Fibroblast of the aortic adventitia (primary cell): ENCODE measurements around the gene RBP7. TPM values are rescaled to one million over a fixed set of nuclear protein-coding genes. Genes with fewer than 3 reads are reported as not detected.
"Not testable (repeated sequence)": the region's sequence is repeated elsewhere in the genome, so short reads cannot be mapped to it uniquely, and the experiment has no call there.

Source experiments
- DNase-seq: peaks from one replicate; pipeline ENCODE4 v3.0.0-alpha.2; 2010; ENCODE audit warnings: low read depth
- H3K4me3 ChIP-seq: 2 replicates; pipeline ENCODE4 v1.5.1; 2011; ENCODE audit warnings: low read depth, mild to moderate bottlenecking, control low read depth, low read length, moderate library complexity
- total RNA-seq: library from RNA; depleted of rRNA; stranded (reverse); fragments of >200 nt; gene quantifications from 2 replicates; pipeline ENCODE4 v1.2.3, GENCODE V29; 2012; ENCODE audit warnings: low replicate concordance
- TF ChIP-seq, protein P1 (sequence below): IDR thresholded peaks from 2 replicates; pipeline ENCODE4 v1.5.1; 2011; ENCODE audit warnings: mild to moderate bottlenecking, low read length, control low read depth, inconsistent platforms; ENCODE audit not compliant: insufficient read depth

Gene RBP7
- total RNA-seq, 1 donor, result not detected

DNA sequence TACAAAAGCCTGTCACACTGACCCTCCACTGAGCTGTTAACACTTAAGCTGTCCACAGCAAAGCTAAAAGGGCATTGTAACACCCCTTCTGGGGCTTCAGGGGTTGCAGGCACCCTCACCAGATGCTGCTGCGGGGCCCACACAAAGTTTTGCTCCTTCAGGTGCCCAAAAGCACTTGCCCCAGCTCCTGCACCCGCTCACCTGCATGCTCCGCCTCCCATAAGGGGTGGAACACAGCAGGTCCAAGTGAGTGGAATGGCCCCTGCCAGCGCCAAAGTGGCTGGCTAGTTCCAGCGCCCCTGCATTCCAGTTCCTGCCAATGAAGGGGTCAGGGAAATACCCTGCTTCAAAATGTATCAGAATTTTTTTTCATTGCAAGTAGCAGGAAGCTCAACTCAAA is 7.3 kb upstream of the RBP7 start:
- TF ChIP-seq, protein P1, sequence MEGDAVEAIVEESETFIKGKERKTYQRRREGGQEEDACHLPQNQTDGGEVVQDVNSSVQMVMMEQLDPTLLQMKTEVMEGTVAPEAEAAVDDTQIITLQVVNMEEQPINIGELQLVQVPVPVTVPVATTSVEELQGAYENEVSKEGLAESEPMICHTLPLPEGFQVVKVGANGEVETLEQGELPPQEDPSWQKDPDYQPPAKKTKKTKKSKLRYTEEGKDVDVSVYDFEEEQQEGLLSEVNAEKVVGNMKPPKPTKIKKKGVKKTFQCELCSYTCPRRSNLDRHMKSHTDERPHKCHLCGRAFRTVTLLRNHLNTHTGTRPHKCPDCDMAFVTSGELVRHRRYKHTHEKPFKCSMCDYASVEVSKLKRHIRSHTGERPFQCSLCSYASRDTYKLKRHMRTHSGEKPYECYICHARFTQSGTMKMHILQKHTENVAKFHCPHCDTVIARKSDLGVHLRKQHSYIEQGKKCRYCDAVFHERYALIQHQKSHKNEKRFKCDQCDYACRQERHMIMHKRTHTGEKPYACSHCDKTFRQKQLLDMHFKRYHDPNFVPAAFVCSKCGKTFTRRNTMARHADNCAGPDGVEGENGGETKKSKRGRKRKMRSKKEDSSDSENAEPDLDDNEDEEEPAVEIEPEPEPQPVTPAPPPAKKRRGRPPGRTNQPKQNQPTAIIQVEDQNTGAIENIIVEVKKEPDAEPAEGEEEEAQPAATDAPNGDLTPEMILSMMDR, result no peak
- H3K4me3 ChIP-seq, result no peak overlapping the region

DNA sequence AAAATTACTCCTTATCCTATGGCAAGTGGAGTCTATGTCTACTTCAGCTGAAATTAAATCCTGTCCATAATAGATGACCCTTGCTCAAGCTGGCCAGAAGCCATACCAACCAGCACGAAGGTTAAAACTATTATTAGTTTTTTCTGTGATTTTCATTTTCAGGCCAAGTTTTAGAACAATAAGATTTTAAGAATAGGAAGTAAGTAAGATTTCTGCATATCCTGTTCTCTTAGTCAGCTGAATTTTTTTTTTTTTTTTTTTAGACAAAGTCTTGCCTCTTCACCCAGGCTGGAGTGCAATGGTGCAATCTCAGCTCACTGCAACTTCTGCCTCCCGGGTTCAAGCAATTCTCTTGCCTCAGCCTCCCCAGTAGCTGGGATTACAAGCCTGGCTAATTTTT is 6.1 kb upstream of the RBP7 start:
- TF ChIP-seq, protein P1, result no peak
- H3K4me3 ChIP-seq, result no peak overlapping the region
- DNase-seq, result peak; percentile 86

More for the DNA sequence above, 7.3 kb upstream of the RBP7 start:
- no peak for DNase-seq

DNA sequence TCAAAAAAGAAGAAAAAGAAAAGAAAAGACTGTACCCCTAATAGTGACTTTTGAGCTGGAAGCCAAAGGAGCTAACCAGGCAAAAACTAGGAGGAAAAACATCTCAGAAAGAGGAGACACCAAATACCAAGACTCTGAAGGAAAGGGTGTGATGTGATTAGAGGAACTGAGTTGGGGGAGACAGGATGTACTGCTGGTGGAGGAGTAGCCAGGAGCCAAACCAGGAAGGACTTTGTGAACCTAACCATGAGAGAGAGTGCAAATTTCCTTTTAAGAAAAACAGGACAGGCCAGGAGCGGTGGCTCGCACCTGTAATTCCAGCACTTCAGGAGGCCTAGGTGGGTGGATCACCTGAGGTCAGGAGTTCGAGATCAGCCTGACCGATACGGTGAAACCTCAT is 4.1 kb upstream of the RBP7 start:
- H3K4me3 ChIP-seq, result no peak overlapping the region
- TF ChIP-seq, protein P1, result no peak
- no peak for DNase-seq

DNA sequence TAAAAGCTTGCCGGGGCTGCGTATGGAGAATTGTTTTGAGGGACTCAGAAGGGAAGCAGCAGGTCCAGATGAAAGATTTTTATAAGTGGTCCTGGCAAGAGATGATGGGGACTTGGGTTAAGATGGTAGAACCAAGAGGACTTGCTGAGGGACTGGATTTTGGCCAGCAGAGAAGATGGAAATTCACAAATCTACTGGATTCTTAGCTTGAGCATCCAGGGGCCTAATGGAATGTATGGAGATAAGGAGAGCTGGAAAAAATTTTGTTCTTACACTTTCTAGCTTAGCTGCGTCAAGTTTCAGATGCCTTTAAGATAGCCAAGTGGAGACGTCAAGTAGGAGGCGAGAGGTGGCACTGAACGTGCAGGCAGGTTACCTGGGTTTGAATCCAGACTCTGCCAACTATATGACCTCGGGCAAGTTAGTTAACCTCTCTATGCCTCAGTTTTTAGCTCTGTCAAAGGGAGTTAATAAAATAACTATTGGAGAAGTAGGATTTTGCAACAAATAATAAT is 3.4 kb upstream of the RBP7 start:
- TF ChIP-seq, protein P1, result no peak
- DNase-seq, result peak; percentile 70
- H3K4me3 ChIP-seq, result no peak overlapping the region

DNA sequence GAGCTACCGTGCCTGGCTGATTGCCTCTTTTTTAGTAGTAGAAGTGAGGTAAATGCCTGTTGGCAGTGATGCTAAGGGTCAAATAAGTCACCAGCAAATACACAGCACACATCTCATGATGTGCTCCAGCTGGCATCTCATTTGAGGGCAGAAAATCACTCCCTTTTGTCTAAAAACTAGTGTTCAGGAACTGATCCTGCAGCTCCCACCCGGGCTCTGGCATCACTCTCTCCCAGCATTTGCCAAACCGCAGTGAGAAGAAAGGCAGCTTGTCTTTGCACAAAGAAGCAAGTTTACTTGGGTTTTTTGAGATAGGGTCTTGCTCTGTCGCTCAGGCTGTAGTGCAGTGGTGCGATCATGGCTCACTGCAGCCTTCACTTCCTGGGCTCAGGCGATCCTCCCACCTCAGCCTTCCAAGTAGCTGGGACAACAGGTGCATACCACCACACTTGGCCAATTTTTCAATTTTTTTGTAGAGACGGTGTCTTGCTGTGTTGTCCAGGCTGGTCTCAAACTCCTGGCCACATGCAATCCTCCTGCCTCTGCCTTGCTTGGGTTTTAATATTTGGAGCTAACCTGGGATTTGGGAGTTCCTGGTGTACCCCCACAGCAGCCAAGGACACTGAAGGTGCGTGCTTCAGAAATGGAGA is 4.1 kb downstream of the RBP7 start:
- TF ChIP-seq, protein P1, result no peak
- DNase-seq, result peak; percentile 64
- no peak overlapping the region for H3K4me3 ChIP-seq

DNA sequence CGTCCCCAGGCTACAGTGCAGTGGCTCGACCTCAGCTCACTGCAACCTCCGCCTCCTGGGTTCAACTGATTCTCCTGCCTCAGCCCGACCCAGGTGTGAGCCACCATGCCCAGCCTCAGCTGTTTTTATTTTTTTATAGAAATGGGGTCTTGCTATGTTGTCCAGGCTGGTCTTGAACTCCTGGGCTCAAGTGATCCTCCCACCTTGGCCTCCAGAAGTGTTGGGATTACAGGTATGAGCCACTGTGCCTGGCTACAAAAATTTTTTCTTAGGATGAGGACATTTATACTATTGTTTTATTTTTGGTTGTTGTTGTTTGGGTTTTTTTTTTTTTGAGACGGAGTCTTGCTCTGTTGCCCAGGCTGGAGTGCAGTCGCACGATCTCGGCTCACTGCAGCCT is 8.2 kb downstream of the RBP7 start:
- not testable (repeated sequence) for DNase-seq

DNA sequence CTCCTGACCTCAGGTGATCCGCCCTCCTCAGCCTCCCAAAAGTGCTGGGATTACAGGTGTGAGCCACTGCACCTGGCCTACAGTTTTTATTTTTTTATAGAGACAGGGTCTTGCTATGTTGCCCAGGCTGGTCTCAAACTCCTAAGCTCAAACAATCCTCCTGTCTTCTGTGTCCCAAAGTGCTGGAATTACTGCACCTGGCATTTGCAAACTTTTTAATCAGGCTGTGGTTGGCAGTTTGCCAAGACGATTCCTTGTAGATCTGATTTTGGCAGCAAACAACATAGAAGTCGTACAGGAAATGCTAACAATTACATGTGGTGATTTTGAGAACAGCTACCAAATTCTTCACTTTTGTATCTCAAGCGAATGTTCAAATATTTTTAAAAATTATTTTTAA is 10.1 kb downstream of the RBP7 start:
- no peak overlapping the region for H3K4me3 ChIP-seq
- peak; percentile 61 for DNase-seq
- TF ChIP-seq, protein P1, result no peak

More for the DNA sequence above, 8.2 kb downstream of the RBP7 start:
- H3K4me3 ChIP-seq, result not testable (repeated sequence)
